Measurements from ENCODE around the gene LIPC. TPM values are rescaled to one million over a fixed set of nuclear protein-coding genes. Genes with fewer than 3 reads are reported as not detected.

Gene LIPC
- total RNA-seq, 1 experiment from 2014 or later: not detected

GRCh38 chr15:58574631-58575030 is 142.8 kb downstream of the LIPC start:
- no peak for ATAC-seq
- H3K9ac ChIP-seq (ENCODE audit: low read length): no peak overlapping the region
- CTCF ChIA-PET: no interaction called here

More at GRCh38 chr15:58574631-58575030, 142.8 kb downstream of the LIPC start:
- Histone ChIP-seq H3K36me3 (ENCODE audit: control insufficient read depth in 1 of 2, insufficient read depth in 2 of 2, low read length in 2 of 2) (no peaks in the 10 kb centered on the region), H3K4me1 (ENCODE audit: control insufficient read depth in 1 of 2, insufficient read depth in 2 of 2, low read length in 2 of 2) (no peaks in the 10 kb centered on the region), H3K4me3 (replicated peaks in 1 of 2; ENCODE audit: low read depth in 1 of 2, low read length in 2 of 2) (no peak overlapping the region), H3K27ac (ENCODE audit: low read depth, low read length) (no peak overlapping the region), H3K9me3 (ENCODE audit: control insufficient read depth in 1 of 2, insufficient read depth in 1 of 2, low read depth in 1 of 2, low read length in 2 of 2) (no peaks in the 10 kb centered on the region), H3K27me3 (ENCODE audit: insufficient read depth, low read length) (no peaks in the 10 kb centered on the region), H3K4me2 (ENCODE audit: low read length) (no peak overlapping the region), H4K20me1 (ENCODE audit: insufficient read depth) (no peaks in the 10 kb centered on the region), H3K79me2 (ENCODE audit: insufficient read depth, low read length) (no peaks in the 10 kb centered on the region), H3K9me2 (ENCODE audit: insufficient read depth) (no peaks in the 10 kb centered on the region), H2AFZ (ENCODE audit: low read depth, low read length, poor library complexity, severe bottlenecking) (no peak overlapping the region)
- TF ChIP-seq FOSL1 (IDR thresholded peaks at IDR 0.05; ENCODE audit: low read depth): no peak
- TF ChIP-seq MAX (IDR thresholded peaks at IDR 0.05): no peak
- TF ChIP-seq POLR2A (IDR thresholded peaks at IDR 0.05; ENCODE audit: borderline replicate concordance, extremely low read depth, insufficient read depth, insufficient read length): no peak
- no peak for TF ChIP-seq EGR1 (IDR thresholded peaks at IDR 0.05; ENCODE audit: low read depth)
- no peak for TF ChIP-seq ATF3 (IDR thresholded peaks at IDR 0.05)
- TF ChIP-seq YY1 (IDR thresholded peaks at IDR 0.05; ENCODE audit: extremely low read depth, insufficient replicate concordance, low read depth, low read length): no peak
- TF ChIP-seq RAD21 (IDR thresholded peaks at IDR 0.05; ENCODE audit: low read depth): no peak
- no peak for TF ChIP-seq POLR2AphosphoS5 (IDR thresholded peaks at IDR 0.05; ENCODE audit: low read depth, low read length)
- TF ChIP-seq EZH2phosphoT487 (IDR thresholded peaks at IDR 0.05; ENCODE audit: borderline replicate concordance): no peak
- TF ChIP-seq, protein P1, sequence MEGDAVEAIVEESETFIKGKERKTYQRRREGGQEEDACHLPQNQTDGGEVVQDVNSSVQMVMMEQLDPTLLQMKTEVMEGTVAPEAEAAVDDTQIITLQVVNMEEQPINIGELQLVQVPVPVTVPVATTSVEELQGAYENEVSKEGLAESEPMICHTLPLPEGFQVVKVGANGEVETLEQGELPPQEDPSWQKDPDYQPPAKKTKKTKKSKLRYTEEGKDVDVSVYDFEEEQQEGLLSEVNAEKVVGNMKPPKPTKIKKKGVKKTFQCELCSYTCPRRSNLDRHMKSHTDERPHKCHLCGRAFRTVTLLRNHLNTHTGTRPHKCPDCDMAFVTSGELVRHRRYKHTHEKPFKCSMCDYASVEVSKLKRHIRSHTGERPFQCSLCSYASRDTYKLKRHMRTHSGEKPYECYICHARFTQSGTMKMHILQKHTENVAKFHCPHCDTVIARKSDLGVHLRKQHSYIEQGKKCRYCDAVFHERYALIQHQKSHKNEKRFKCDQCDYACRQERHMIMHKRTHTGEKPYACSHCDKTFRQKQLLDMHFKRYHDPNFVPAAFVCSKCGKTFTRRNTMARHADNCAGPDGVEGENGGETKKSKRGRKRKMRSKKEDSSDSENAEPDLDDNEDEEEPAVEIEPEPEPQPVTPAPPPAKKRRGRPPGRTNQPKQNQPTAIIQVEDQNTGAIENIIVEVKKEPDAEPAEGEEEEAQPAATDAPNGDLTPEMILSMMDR (IDR thresholded peaks at IDR 0.05 in 2 of 3, conservative IDR thresholded peaks at IDR 0.05 in 1 of 3; ENCODE audit: borderline replicate concordance in 1 of 3, insufficient read depth in 1 of 3, low read depth in 2 of 3, low read length in 2 of 3): no peak
- no peak for TF ChIP-seq SIN3A (IDR thresholded peaks at IDR 0.05; ENCODE audit: low read depth)
- TF ChIP-seq ELF1 (IDR thresholded peaks at IDR 0.05; ENCODE audit: borderline replicate concordance, low read depth): no peak
- TF ChIP-seq ZFX (IDR thresholded peaks at IDR 0.05): no peak
- TF ChIP-seq REST (IDR thresholded peaks at IDR 0.05; ENCODE audit: low read depth): no peak
- no peak for TF ChIP-seq SP1 (IDR thresholded peaks at IDR 0.05; ENCODE audit: low read depth)
- no peak for TF ChIP-seq CBX3 (IDR thresholded peaks at IDR 0.05; ENCODE audit: low read depth)
- intact Hi-C loops (cut with micrococcal nuclease): no loop called here
- ChIA-PET RAD21 (ENCODE audit: low non-redundant PET in 1 of 2, low total read pairs in 2 of 2, uncharacterized antibody in 2 of 2, unreplicated experiment in 2 of 2) (no interaction called here), POLR2A (interaction anchor here (1.2 kb wide), 1 partner anchor 12 kb away, joined by 3 read pairs; no protein-coding TSS in a partner anchor)
- no TSS peak for BruUV-seq (replicated peaks)
- no peak for DNase-seq (ENCODE audit: low read depth, low spot score)
